HepG2 (cell line): ENCODE results near the gene DYSF. TPM values are rescaled to one million over a fixed set of nuclear protein-coding genes. Genes with fewer than 3 reads are reported as not detected.
A peak's percentile ranks its signal among the peaks of the same experiment; 100 is the strongest.

Experiments used
- ATAC-seq: fragments of 200-7000 bp; cut with Tn5 transposase; 3 replicates; pipeline ENCODE4 v1.9.1; 2020; ENCODE audit warnings: mild to moderate bottlenecking, moderate library complexity
- BruUV-seq: library from RNA; stranded (reverse); fragments of 400-500 nt; replicated peaks from 2 replicates; lab custom pipeline; 2021; lab: Mats Ljungman, UMichigan
- CTCF ChIA-PET: fragments of 300-600 bp; formaldehyde crosslinking; extraction: SDS; loops from one replicate; lab custom pipeline; 2021; ENCODE audit warnings: low total read pairs, inconsistent platforms, low intra/inter-chr PET ratio; lab: Yijun Ruan, JAX
- POLR2A ChIA-PET: fragments of 350-600 bp; sonication (Branson Sonifier 250); formaldehyde crosslinking; loops from one replicate; lab custom pipeline; 2020; ENCODE audit warnings: antibody characterized with exemption, inconsistent platforms; lab: Yijun Ruan, JAX
- DNase-seq: peaks from one replicate; pipeline ENCODE4 v3.0.0-alpha.2; 2015; ENCODE audit warnings: low spot score
- FAIRE-seq: peaks from 3 replicates; lab custom pipeline; 2011; peaks lifted over from hg19 to GRCh38; lab: Jason Lieb, UNC
- H2AFZ ChIP-seq: one replicate; pipeline ENCODE4 v1.6.1; 2011; ENCODE audit warnings: low read length, inconsistent platforms
- H3K27ac ChIP-seq: fragments of 300-600 bp; 3 replicates; pipeline ENCODE4 v1.8.0; 2011; ENCODE audit warnings: mixed run types, mild to moderate bottlenecking, mixed read lengths, low read length, inconsistent platforms; ENCODE audit not compliant: insufficient read depth; ENCODE audit errors: extremely low read length
- H3K27me3 ChIP-seq, 2 experiments: fragments of 200-600 bp in 1 of 2; 2 replicates in 1 of 2; 3 replicates in 1 of 2; pipeline versions ENCODE4 v1.6.0 to v1.8.0; 2011; ENCODE audit warnings: low read length in 2 of 2, mild to moderate bottlenecking in 2 of 2, moderate library complexity in 2 of 2, inconsistent platforms in 1 of 2; ENCODE audit not compliant: insufficient read depth in 2 of 2, control insufficient read depth in 1 of 2
- H3K36me3 ChIP-seq, 2 experiments: fragments of 200-600 bp in 1 of 2; replicated peaks in 1 of 2; 2 replicates in 1 of 2; 3 replicates in 1 of 2; pipeline versions ENCODE4 v1.5.1 to v1.8.0; 2011; ENCODE audit warnings: low read length in 2 of 2, inconsistent platforms in 1 of 2; ENCODE audit not compliant: insufficient read depth in 2 of 2, control insufficient read depth in 1 of 2
- H3K4me1 ChIP-seq: 2 replicates; pipeline ENCODE4 v1.5.1; 2012; ENCODE audit warnings: low read length, inconsistent platforms; ENCODE audit not compliant: insufficient read depth
- H3K4me2 ChIP-seq: 2 replicates; pipeline ENCODE4 v1.6.0; 2011; ENCODE audit warnings: low read depth, low read length, inconsistent platforms
- H3K4me3 ChIP-seq, 3 experiments: fragments of 200-600 bp in 1 of 3; sonication (generic), shearing (Covaris generic) in 1 of 3; replicated peaks in 1 of 3; 2 replicates each; pipeline ENCODE4 v1.5.1; 2011 to 2016; ENCODE audit warnings: low read length in 3 of 3, inconsistent platforms in 2 of 3, low read depth in 2 of 3, mild to moderate bottlenecking in 2 of 3, control low read depth in 1 of 3, mixed read lengths in 1 of 3; ENCODE audit not compliant: insufficient read depth in 1 of 3
- H3K79me2 ChIP-seq: one replicate; pipeline ENCODE4 v1.6.1; 2011; ENCODE audit warnings: low read length, inconsistent platforms; ENCODE audit not compliant: insufficient read depth
- H3K9ac ChIP-seq: 2 replicates; pipeline ENCODE4 v1.6.0; 2011; ENCODE audit warnings: mild to moderate bottlenecking, low read depth, low read length, inconsistent platforms; ENCODE audit not compliant: insufficient read depth
- H3K9me3 ChIP-seq: 2 replicates; pipeline ENCODE4 v1.5.1; 2012; ENCODE audit warnings: mild to moderate bottlenecking, low read length
- H4K20me1 ChIP-seq: 2 replicates; pipeline ENCODE4 v1.6.0; 2011; ENCODE audit warnings: inconsistent platforms, mild to moderate bottlenecking, low read length, moderate library complexity; ENCODE audit not compliant: insufficient read depth
- AGO2 ChIP-seq: fragments of 200-400 bp; formaldehyde crosslinking; optimal IDR thresholded peaks from 2 replicates; pipeline ENCODE3; 2017; ENCODE audit warnings: mild to moderate bottlenecking, low read depth, low read length, moderate library complexity
- HMGXB4 ChIP-seq, 2 experiments: sonication (generic) in 1 of 2; formaldehyde crosslinking in 1 of 2; IDR thresholded peaks; 2 replicates each; pipeline versions ENCODE4 v1.4.0 to v1.6.1; 2018 to 2020; ENCODE audit warnings: missing genetic modification reagents in 2 of 2, borderline replicate concordance in 1 of 2, low read depth in 1 of 2, mild to moderate bottlenecking in 1 of 2, missing biosample characterization in 1 of 2
- KMT2A ChIP-seq: sonication (generic); formaldehyde crosslinking; IDR thresholded peaks from 2 replicates; pipeline ENCODE4 v1.4.0; 2020; ENCODE audit warnings: missing genetic modification reagents
- NR2C2 ChIP-seq: sonication (generic); formaldehyde crosslinking; IDR thresholded peaks from 2 replicates; pipeline ENCODE4 v1.4.0; 2020; ENCODE audit warnings: missing genetic modification reagents, mild to moderate bottlenecking, moderate library complexity, borderline replicate concordance
- NR2F1 ChIP-seq, 2 experiments: fragments of 450-650 bp in 1 of 2; formaldehyde crosslinking in 1 of 2; IDR thresholded peaks; 2 replicates each; pipeline versions ENCODE4 v1.5.0 to v1.6.1; 2016 to 2020; ENCODE audit warnings: mild to moderate bottlenecking in 1 of 2, missing compliant biosample characterization in 1 of 2, missing genetic modification reagents in 1 of 2, moderate library complexity in 1 of 2
- STAT6 ChIP-seq: sonication (generic); formaldehyde crosslinking; IDR thresholded peaks from 2 replicates; pipeline ENCODE4 v1.4.0; 2020; ENCODE audit warnings: missing genetic modification reagents, mild to moderate bottlenecking, borderline replicate concordance
- YY1 ChIP-seq: IDR thresholded peaks from 2 replicates; pipeline ENCODE4 v1.6.1; 2011; ENCODE audit warnings: low read length, low read depth, moderate library complexity, mild to moderate bottlenecking; ENCODE audit not compliant: insufficient read depth, insufficient replicate concordance
- ZBTB43 ChIP-seq: sonication (generic); formaldehyde crosslinking; conservative IDR thresholded peaks from 2 replicates; pipeline ENCODE4 v1.4.0; 2020; ENCODE audit warnings: missing genetic modification reagents
- ZNF331 ChIP-seq: sonication (generic); formaldehyde crosslinking; IDR thresholded peaks from 2 replicates; pipeline ENCODE4 v1.4.0; 2020; ENCODE audit warnings: missing genetic modification reagents
- WGBS: methylation state at CpG from one replicate; pipeline ENCODE4 v1.1.6; 2017; ENCODE audit warnings: low lambda C conversion rate; 5-methylcytosine and 5-hydroxymethylcytosine counted together
- in situ Hi-C: cut with HindIII; loops from 2 replicates; pipeline ENCODE4 v1.10.0; 2017; ENCODE audit warnings: low pct_unique_long_range_greater_than_20kb; ENCODE audit not compliant: extremely low pct_ligation_motif_present
- intact Hi-C: fragments of 100-400 bp; cut with micrococcal nuclease; formaldehyde crosslinking; loops from one replicate; pipeline ENCODE4 v1.10.0; 2022; ENCODE audit not compliant: unreplicated experiment
- polyA plus RNA-seq, 8 experiments: library from polyadenylated mRNA; depleted of rRNA in 3 of 8; stranded (reverse) in 7 of 8; unstranded in 1 of 8; fragments of >200 nt; fragmentation: Illumina TruSeq in 4 of 8; extraction: Trizol in 4 of 8; gene quantifications; 2 replicates each; pipeline versions ENCODE4 v1.2.1 to v1.2.3, GENCODE V29; 2011 to 2016; ENCODE audit warnings: low read depth in 4 of 8, missing spikeins in 1 of 8, mixed read lengths in 1 of 8; ENCODE audit not compliant: insufficient read depth in 1 of 8
- total RNA-seq, 5 experiments: library from RNA; depleted of rRNA; stranded (reverse); fragments of >200 nt; fragmentation: Illumina TruSeq; extraction: Trizol; gene quantifications; 2 replicates each; pipeline ENCODE4 v1.2.3, GENCODE V29; 2016; ENCODE audit warnings: low read depth in 1 of 5

Gene DYSF
- total and polyA plus RNA-seq, 2 of the 13 experiments (the other 11 are each of a cell fraction or from before 2014, with no cell fraction given) = 0.15 to 2.4 TPM

GRCh38 chr2:71426721-71427120 lies 26.6 kb upstream of the DYSF start (continued):
- no peak for TF ChIP-seq STAT6 (CRISPR knock-in tag)
- TF ChIP-seq KMT2A (CRISPR knock-in tag) = no peak
- no peak for TF ChIP-seq ZBTB43 (CRISPR knock-in tag)

- H3K4me2 ChIP-seq = no peak overlapping the region
- no peak for ATAC-seq
- H3K9me3 ChIP-seq = no peaks in the 10 kb centered on the region
- no peak for FAIRE-seq
- H4K20me1 ChIP-seq = no peaks in the 10 kb centered on the region
- ChIA-PET POLR2A (no interaction called here), CTCF (no interaction called here)
- intact Hi-C loops = no loop called here
- no peak overlapping the region for H3K27ac ChIP-seq
- BruUV-seq = no TSS peak
- H3K27me3 ChIP-seq = no peaks in the 10 kb centered on the region
- H3K36me3 ChIP-seq = peaks cover 24 to 78% of the 10 kb centered on the region in 2 experiments
- no peak overlapping the region for H2AFZ ChIP-seq
- H3K4me1 ChIP-seq = no peaks in the 10 kb centered on the region
- DNase-seq = no peak
- no peaks in the 10 kb centered on the region for H3K79me2 ChIP-seq
- no peak for TF ChIP-seq NR2F1 (CRISPR knock-in tag; IDR thresholded peaks at IDR 0.05)
- TF ChIP-seq YY1 = no peak
- no peak for TF ChIP-seq NR2C2 (CRISPR knock-in tag)
- TF ChIP-seq HMGXB4 (CRISPR knock-in tag; IDR thresholded peaks at IDR 0.05; ENCODE audit: borderline replicate concordance in 1 of 2, low read depth in 1 of 2) = no peak
- TF ChIP-seq ZNF331 = no peak
- peak; percentile 40 for TF ChIP-seq AGO2
- TF ChIP-seq, all 625 proteins: peak for 1
- in situ Hi-C loops = no loop called here
- WGBS = 97% methylated on average over 3 of the region's 3 CpGs
- no peak overlapping the region for H3K9ac ChIP-seq
- H3K4me3 ChIP-seq = no peak overlapping the region
Observed at GRCh38 chr2:71428472-71429383, 24.6 kb upstream of the DYSF start.
